ENCODE measurements around the gene CPN2. TPM values are rescaled to one million over a fixed set of nuclear protein-coding genes. Genes with fewer than 3 reads are reported as not detected.

The CPN2 gene
- total RNA-seq, 1 experiment from 2014 or later = 0.08 TPM

GRCh38 chr3:194337965-194338753 is 13.0 kb downstream of the CPN2 start:
- no peaks in the 10 kb centered on the region; the same call in 1 of the 2 replicates for H3K4me1 ChIP-seq (ENCODE audit: control insufficient read depth, insufficient read depth, low read length)
- ATAC-seq (no peak), DNase-seq (ENCODE audit: low read depth, low spot score) (no peak)
- no peak for TF ChIP-seq POLR2AphosphoS5 (IDR thresholded peaks at IDR 0.05; ENCODE audit: low read depth, low read length)
- no peak for TF ChIP-seq SIN3A (IDR thresholded peaks at IDR 0.05; ENCODE audit: borderline replicate concordance, insufficient read depth, low read depth, low read length)
- no peak for TF ChIP-seq TCF7L2 (IDR thresholded peaks at IDR 0.05; ENCODE audit: low read depth, low read length)
- TF ChIP-seq CTCF (IDR thresholded peaks at IDR 0.05) = no peak
- TF ChIP-seq REST (IDR thresholded peaks at IDR 0.05; ENCODE audit: insufficient read depth in 1 of 2, low read depth in 2 of 2, low read length in 1 of 2) = no peak
- H3K4me3 ChIP-seq (ENCODE audit: low read depth in 2 of 2, low read length in 2 of 2) = no peak overlapping the region
- BruUV-seq (replicated peaks) = no TSS peak
- intact Hi-C loops (cut with micrococcal nuclease; ENCODE audit: unreplicated experiment) = no loop called here
- H3K36me3 ChIP-seq (ENCODE audit: control insufficient read depth, insufficient read depth, low read length) = no peaks in the 10 kb centered on the region
- ChIA-PET CTCF (interaction anchor here (1.5 kb wide), 1 partner anchor 65 kb away, joined by 4 read pairs; no protein-coding TSS in a partner anchor), POLR2A (interaction anchor here (0.6 kb wide), 1 partner anchor 70 kb away, joined by 4 read pairs; no protein-coding TSS in a partner anchor)
- in situ Hi-C loops (cut with HindIII; ENCODE audit: low pct_unique_long_range_greater_than_20kb, low sequenced_read_pairs) = no loop called here
- H3K27me3 ChIP-seq (ENCODE audit: control insufficient read depth, insufficient read depth, low read length) = no peaks in the 10 kb centered on the region
- no peak overlapping the region for H3K27ac ChIP-seq (ENCODE audit: low read length)
- no peaks in the 10 kb centered on the region for H3K9me3 ChIP-seq (ENCODE audit: control insufficient read depth, insufficient read depth, low read depth, low read length)

DNA sequence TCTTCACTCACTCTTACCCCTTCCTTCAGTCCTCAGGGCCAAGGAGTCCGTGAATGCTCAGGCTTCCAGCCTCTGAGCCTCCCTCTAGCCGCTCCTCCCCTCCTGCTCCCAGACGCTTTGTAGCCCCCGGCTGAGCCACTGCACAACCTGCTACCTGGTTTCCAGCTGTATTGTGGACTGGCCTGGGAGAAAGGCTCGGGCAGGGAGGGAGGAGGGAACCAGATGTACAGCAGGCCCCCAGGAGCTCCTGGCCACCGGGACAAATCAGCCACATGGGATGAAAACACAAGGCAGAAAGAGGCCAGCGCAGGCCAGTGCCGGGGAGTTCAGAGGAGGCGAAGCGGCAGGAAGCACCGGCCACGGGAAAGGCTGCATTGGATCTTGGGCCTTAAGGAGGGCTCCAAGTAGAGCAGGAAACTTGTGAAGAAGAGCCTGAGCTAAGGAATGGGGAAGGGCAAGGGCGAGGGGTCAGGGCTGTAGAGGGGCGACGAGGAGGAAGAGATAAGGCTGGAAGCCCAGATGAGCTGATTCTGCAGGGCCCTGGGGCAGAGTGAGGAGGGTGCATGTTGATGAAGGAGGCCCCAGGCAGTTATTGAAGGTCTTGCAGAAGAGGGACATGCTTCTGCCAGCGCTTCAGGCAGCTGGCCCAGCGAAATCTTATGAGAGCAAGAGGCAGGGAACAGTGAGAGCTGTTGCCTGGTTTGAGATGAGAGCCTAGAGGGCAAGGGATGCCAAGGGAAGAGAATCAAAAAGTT is 14.3 kb downstream of the CPN2 start:
- BruUV-seq (replicated peaks) = no TSS peak
- ChIA-PET POLR2A (interaction anchor here (0.7 kb wide), 1 partner anchor 53 kb away, joined by 3 read pairs; no protein-coding TSS in a partner anchor), CTCF (no interaction called here)
- ATAC-seq = no peak
- Histone ChIP-seq H3K4me3 (ENCODE audit: low read depth in 2 of 2, low read length in 2 of 2) (no peak overlapping the region), H3K27me3 (ENCODE audit: control insufficient read depth, insufficient read depth, low read length) (no peaks in the 10 kb centered on the region), H3K27ac (ENCODE audit: low read length) (no peak overlapping the region), H3K36me3 (ENCODE audit: control insufficient read depth, insufficient read depth, low read length) (no peaks in the 10 kb centered on the region), H3K4me1 (ENCODE audit: control insufficient read depth, insufficient read depth, low read length) (no peaks in the 10 kb centered on the region; the same call in 1 of the 2 replicates), H3K9me3 (ENCODE audit: control insufficient read depth, insufficient read depth, low read depth, low read length) (no peaks in the 10 kb centered on the region)
- intact Hi-C loops (cut with micrococcal nuclease; ENCODE audit: unreplicated experiment) (no loop called here), in situ Hi-C loops (cut with HindIII; ENCODE audit: low pct_unique_long_range_greater_than_20kb, low sequenced_read_pairs) (no loop called here)
- no peak for DNase-seq (ENCODE audit: low read depth, low spot score)
- TF ChIP-seq SIN3A (IDR thresholded peaks at IDR 0.05; ENCODE audit: borderline replicate concordance, insufficient read depth, low read depth, low read length) (no peak), CTCF (IDR thresholded peaks at IDR 0.05) (no peak), REST (IDR thresholded peaks at IDR 0.05; ENCODE audit: insufficient read depth in 1 of 2, low read depth in 2 of 2, low read length in 1 of 2) (no peak), TCF7L2 (IDR thresholded peaks at IDR 0.05; ENCODE audit: low read depth, low read length) (no peak), POLR2AphosphoS5 (IDR thresholded peaks at IDR 0.05; ENCODE audit: low read depth, low read length) (no peak)

Data from Panc1 (cell line).